GM21619 (cell line): Measurements from ENCODE around the gene DFFB.

ENCODE experiments used
- ATAC-seq: cut with Tn5 transposase; IDR thresholded peaks from one replicate; pipeline ENCODE4 v1.9.1; 2021; ENCODE audit not compliant: unreplicated experiment

The DFFB gene

DNA sequence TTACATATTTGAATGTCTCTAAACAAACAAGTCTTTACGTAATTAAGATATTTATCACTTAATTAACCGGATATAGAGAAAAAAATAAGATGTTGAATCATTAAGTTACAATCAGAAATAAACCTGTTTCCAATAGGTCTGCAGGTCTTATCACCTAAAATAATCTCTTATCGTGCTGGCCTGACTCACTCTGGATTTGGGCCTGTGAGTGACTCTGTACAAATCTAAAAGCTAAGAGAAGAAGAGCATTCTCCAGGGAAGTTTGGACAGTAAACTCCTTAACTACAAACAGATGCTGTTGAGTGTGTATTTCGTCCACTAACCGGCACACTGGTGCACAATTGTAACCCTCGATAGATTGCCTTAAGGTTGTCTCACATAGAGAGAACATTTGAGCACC is 25.6 kb upstream of the DFFB start:
- no peak for ATAC-seq

DNA sequence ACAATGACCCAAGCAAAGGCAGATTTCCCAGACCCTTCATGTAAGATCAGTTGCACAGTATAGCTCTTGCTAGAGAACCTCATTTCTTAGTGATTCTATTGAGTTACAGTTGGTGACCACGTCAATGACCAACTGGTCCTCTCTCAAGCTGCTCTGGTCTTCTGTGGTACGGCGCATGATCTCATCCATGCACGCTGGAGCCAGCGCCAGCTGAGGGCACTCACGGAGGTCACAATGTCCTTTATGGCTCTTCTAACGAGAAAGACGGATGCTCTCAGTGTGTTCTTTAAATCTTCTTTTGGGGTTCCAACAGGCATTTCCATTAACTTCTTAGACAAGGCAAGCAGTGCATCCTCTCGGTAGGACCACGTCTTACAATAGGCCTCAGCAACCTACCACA is 22.6 kb upstream of the DFFB start:
- ATAC-seq: no peak

DNA sequence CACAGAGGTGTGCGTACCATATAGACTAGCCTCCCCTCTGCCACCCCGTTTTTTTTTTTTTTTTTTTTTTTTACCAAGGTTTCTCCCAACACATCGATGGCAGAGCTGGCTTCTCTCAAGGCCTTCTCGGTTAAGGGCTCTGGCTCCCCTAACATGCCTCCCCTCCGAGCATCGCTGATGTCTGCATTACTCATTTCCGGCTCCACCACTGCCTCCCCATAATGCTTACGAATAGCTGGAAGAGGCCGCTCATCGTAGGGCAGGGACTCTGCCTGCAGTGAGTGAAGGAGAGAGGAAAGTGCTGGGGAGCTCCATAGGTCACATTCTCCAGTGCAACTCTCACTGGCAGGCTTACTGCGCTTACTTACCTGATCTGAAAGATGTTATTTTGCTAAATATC is 20.9 kb upstream of the DFFB start:
- no peak for ATAC-seq

DNA sequence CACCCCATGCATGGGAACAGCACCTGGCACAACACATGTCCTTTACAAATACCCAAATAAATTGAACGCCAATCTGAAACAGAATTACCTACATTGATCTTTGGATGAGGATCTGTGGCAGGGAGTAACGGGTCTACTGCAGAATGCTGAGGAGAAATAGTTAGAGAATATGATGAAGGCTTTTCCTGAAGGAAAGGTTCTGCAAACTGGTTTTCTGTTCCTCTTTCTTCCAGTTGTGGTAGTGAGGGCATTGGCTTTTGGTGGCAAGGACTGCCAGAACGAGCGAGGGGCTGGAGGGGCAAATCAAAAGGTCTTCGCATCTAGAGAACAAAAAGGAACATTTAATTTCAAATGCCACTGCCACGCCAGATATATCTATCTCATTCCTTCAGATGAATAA is 20.1 kb upstream of the DFFB start:
- no peak for ATAC-seq

DNA sequence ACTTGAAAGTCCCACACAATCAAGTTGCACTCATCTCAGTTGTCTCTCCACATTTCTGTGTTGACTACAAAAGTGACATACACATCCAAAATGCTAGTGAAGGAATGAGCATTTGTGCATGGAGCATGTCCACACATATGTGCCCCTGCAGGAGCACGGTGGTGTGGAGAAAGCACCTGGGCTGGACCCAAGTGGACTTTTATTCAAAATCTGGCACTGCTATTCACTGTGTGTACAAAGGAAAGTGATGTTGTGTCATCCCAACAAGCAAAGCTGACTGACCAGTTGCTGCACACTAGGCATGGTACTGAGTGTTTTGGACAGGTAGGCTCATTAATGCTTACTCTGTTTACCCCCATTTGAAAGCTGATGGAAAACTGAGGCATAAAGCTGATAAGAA is 19.6 kb upstream of the DFFB start:
- no peak for ATAC-seq

DNA sequence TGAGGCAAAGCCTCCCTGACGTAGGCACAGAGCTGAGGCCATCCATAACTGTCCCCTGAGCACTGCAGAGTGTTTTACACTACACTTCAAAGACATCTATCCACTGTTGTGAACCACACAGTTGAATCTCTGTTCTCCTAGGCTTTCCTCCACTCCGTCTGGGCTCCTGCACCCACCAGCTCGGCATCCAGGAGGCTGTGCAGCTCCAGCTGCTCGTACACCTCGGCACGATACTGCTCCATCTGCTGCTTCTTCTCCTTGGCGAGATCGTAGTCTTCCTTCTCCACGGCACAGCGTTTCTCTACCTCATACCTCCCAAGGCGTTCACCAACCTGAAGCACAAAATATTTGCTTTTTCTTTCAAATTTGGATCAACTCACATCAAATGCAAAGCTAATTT is 18.5 kb upstream of the DFFB start:
- no peak for ATAC-seq

DNA sequence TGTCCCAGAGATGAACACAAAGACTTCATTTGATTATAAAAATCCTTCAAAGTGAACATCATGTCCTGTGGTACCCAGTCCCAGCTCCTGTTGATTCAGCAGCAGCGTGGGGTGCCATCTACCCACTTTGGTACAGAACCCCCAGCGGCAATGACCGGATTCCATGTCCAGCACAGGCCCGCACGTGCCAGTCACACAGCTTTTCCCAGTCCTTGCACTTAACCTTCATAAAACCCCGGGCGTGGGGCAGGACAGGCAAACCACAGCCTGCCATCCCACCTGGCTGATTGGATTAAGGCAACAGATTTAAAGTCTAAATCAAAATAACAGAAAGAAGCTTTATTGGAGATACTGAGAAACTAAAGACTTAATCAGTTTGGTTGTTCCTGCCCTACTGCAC is 15.8 kb upstream of the DFFB start:
- ATAC-seq: no peak

DNA sequence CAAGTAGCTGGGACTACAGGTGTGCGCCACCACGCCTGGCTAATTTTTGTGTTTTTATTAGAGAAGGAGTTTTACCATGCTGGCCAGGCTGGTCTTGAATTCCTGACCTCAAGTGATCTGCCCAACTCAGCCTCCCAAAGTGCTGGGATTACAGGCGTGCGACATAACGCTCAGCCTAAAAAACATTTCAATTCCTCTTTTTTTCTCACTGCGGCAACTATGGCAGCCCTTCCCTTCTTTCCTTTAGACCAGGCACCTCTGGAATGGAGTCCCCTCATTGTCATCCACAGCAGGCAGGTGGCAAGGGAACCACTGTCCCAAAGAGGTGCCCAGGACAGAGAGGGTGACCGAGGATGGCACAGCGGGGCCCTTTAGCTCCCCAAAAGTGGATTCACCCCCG is 14.4 kb upstream of the DFFB start:
- ATAC-seq: no peak

DNA sequence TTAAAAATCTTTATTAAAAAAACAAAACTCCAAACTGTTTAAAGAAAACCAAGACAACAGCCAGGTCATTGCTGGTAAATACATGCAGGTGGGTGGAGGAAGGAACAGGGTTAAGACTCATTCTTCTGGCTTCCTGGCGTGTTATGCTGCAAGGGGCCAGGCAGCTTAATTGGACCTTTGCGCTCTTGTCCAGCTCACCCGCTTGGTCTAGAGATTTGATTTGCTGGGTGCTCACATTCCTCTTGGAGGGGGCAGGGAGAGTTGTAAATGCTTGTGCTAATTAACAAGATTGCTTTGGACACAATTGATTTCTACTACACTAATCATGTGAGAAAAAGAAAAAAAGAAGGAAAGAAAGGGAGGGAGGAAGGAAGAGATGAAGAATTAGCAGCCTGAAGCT is 10.7 kb upstream of the DFFB start:
- no peak for ATAC-seq

DNA sequence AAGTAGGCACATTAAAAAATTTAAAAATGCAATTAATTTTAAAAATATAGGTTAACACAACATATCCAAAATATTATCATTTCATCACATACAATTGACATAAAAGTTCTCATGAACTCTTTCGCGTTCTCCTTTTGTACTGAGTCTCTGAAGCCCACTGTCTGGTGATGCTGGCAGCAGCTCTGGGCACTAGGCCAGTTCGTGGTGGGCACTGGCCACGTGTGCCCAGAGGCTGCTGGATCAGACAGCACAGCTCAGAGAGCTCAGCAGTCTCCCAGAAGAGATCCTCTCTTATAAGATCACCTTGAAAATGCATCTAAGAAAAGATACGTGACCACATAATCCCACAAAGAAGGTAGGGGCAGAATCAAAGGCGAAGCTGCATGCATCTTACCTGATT is 10.2 kb upstream of the DFFB start:
- ATAC-seq: no peak

DNA sequence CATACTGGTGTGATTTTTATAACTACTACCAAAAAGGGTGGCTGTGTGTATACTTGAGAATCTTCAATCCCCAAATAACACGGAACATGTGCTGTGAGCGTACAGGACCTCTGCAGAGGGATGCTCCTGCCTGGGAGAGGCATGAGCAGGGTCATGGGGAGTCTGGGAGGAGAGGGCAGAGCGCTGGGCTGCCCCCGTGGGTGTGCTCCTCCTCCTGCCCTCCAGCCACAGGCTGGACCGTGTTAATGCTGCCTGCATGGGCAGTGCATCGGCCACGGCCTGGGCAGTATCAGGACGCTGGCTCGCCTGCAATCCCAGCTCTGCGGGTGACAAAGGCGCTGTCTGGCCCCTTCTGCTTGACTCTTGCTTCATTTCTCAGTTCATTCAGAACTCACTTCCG is 6.4 kb upstream of the DFFB start:
- ATAC-seq: no peak

DNA sequence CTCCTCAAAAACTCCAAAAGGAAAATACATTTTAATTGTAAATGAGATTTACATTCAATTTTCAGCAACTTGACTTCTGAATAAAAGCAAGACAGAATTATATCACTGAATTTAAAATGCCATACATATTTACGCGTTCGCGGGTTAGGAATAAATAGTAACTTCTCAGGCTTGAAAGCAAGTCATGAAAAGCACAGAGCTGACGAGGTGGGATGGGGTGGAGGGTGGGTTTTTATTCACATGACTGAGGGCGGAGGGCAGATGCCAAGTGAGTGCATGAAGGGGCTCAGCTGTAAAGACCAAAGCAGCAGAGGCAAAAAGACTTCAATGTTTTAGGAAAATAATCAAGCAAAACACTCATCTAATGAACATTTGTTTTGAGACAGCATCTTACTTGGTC is 6.0 kb upstream of the DFFB start:
- ATAC-seq: no peak

DNA sequence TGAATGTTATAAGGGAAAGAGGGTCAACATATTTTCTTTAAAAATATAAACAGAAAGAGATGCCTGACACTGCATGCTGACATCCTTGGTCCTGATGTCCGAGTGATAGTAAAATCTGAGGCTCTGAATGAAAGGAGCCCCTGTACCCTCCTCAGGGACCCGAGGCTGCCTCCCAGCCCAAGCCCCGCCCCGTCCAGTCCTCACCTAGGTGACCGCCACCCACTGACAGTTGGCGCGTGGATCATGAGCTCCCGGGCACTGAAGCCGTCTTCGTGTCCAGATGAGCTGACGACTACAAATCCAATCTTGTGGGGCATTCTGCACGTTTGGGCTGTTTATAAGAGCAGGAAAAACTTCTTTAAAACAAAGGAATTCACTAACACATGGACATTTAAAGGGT is 5.2 kb upstream of the DFFB start:
- no peak for ATAC-seq

DNA sequence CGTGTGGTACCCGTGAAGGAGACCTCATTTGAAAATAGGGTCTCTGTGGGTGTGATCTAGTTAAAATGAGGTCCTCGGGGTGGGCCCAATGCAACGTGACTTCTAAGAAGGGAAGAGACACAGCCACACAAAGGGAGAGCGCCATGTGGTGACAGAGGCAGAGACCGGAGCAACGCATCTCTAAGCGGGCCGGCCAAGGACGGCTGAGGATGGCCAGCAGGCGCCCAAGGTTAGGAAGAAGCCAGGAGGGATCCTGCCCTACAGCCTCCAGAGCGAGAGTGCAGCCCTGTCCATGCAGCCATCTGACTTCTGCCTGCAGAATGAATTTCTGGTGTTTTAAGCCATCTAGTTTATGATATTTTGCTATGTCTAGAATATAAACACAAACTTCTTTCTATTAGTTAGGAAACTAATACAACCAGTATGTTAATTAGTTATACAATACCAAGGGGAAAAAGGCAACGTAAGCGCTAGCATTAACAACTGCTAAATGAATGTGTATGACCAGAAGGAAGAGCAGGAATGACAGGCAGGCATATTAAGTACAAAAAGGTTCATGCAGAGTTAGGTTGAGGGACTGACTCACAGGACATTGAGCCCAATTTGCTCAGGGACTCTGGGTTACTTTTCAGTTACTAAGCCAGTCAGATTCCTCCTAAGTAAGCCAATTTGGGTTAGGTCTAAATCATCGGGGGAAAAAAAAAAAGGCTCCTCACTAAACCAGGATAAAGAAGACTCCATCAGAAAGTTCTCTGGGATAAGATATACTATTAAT is 4.4 kb upstream of the DFFB start:
- no peak for ATAC-seq

DNA sequence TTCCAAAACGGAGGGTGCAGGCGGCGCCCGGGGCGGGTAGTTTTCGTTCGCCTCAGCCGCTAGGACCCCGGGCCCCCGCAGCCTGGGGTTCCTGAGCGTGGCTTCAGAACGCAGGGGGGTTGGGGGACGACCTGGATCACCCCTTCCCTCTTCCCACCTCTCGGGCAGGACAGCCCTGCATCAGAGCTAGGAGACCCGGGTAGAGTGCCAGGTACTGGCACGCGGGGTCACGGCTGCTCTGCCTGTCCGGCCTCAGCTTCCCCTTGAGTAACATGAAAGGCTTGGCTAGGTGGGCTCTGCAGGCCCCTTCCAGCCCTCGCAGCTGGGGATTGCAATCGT is 484 bp downstream of the DFFB start:
- ATAC-seq: no peak

DNA sequence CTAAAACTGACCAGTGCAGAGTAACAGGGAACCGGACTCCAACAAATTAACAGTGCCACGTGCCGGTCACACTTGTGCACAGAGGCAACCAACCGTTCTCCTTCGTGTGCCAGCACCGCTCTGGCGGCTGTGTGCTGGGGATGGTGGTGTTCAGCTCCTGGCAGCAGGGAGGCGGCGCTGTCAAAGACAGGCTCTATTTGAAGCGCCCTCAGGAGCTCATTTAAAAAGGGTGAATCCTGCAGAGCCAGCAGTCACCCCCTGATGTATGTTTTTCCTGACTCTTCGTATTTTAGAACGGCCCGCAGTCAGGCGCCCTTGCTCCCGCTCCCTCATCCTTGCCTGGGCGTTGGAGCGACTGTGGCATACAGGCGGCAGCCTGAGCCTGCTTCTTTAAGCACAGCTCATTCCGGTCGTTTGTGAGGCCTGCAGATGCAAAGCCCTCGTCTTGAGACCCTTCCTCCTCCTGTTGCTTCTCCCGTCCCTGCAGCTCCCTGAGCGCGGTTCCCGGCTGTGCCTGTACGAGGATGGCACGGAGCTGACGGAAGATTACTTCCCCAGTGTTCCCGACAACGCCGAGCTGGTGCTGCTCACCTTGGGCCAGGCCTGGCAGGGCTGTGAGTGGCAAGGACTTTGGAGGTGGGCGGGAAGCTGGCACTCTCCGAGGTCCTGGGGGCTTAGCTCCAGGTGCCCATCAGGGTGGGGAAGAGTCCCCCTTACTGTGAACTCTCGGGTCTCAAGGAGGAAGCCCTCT is 1.1 kb downstream of the DFFB start:
- ATAC-seq: no peak

DNA sequence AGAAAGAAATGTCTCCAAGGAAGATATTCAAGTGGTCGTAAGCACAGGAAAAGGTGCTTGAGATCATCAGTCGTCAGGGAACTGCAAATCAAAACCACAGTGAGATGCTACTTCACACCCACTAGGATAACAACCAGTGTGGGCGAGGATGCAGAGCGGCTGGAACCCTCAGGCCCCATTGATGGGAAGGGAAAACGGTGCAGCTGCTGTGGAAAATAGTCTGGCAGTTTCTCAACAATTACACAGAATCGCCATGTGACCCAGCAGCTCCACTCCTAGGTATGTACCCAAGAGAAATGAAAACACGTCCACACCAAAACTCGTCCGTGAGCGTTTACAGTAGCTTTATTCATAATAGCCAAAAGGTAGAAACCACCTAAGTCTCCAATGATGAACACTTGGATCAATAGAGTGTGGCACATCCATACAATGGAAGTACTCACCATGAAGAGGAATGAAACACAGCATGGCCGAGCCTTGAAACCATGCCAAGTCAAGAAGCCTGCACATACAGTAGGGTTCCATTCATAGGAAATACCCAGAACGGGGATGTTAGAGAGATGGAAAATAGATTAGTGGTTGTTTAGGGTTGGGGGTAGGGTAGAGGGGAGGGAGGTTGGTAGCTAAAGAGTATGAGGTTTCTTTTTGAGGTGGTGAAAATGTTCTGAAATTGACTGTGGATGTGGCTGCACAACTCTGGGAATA is 6.1 kb downstream of the DFFB start:
- no peak for ATAC-seq

DNA sequence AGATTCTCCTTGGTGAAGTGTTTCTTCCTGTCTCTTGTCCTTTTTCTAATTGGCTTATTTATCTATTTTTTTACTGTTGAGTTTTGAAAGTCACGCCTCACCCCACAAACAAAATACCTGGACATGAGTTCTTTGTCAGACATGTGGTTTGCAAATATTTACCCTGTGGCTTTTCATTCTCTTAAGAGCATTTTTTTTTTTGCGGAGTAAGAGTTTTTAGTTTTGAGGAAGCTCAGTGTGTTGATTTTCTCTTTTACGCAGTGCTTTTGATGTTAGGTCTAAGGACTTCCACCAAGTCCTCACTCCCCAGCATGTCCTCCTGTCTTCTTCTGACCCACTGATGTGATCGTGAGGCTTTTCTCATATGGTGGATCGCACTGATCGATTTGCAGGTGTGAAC is 7.6 kb downstream of the DFFB start:
- no peak for ATAC-seq

DNA sequence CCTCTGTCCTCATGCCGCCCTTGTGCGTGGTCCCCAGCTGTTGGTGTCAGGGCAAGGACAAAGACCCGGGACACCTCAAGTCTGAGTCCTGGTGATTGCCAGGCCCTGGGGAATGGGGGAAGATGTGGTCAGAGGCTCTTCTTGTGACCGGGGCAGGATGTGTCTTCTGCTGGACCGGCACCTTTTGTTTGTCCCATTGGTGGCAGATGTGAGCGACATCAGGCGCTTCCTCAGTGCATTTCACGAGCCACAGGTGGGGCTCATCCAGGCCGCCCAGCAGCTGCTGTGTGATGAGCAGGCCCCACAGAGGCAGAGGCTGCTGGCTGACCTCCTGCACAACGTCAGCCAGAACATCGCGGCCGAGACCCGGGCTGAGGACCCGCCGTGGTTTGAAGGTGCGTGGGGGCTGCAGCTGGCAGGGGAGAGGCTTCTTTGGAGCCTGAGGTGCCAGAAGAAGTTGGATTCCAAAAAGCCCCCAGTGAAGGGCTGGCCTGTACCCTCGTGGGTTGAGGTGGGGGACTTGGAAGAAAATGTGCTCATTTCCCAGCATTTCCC is 8.4 kb downstream of the DFFB start:
- ATAC-seq: no peak

DNA sequence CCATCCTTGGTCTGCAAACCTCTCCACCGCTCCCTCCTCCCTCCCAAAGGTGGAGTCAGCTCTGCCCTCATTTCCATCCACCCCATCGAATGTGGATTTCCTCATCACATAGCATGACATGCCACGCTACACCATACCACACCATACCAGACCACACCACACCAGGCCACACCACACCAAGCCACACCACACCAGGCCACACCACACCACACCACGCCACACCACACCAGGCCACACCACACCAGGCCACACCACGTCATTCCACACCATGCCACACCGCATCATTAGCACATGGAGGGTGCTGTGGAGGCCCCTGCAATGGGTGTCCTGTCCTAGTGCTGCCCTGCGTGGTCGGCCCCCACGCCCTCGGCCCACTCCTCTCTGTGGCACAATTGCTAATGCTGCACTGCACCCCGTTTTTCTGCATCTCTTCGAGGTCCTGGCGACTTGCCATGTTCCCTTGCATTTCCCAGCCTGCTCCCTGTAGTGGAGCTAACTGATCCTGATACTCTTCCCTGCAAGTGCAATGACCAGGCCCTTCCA is 11.3 kb downstream of the DFFB start:
- ATAC-seq: no peak

DNA sequence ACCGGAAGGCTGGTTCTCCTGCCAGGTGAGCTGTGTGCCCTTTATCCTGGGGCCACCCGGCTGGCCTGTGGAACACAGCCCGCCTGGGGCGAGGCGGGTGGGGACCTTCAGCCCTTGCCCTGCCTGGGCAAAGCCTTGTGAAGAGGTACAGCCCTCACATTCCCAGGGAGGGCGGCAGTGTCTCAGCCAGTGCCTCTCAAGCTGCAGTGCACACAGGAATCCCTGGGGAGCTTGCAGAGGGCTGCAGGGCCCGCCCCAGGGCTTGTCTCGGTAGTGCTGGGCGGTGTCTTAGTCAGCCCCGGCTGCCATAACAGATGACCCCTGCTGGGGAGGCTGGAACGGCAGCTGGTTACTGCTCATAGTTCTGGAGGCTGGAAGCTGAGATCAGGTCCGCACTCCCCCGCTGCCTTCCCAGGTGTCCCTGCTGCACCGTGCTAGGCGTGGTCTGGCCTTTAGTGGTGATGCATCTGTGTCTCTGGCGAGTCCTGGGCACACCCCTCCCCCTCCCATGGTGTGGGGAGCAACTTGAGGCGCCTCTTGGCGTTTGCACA is 12.6 kb downstream of the DFFB start:
- ATAC-seq: no peak

DNA sequence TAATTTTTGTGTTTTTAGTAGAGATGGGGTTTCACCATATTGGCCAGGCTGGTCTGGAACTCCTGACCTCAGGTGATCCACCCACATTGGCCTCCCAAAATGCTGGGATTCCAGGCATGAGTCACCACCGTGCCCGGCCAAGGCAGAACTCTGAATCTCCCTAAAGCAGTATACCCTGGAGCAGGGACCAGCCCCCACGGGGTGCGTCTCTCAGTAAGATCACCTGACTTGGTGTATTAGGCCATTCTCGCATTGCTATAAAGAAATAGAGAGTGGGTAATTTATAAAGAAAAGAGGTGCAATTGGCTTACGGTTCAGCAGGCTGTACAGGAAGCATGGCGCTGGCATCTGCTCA is 14.2 kb downstream of the DFFB start:
- no peak for ATAC-seq
